ENCODE data around the gene RAD51B.

The RAD51B gene

DNA sequence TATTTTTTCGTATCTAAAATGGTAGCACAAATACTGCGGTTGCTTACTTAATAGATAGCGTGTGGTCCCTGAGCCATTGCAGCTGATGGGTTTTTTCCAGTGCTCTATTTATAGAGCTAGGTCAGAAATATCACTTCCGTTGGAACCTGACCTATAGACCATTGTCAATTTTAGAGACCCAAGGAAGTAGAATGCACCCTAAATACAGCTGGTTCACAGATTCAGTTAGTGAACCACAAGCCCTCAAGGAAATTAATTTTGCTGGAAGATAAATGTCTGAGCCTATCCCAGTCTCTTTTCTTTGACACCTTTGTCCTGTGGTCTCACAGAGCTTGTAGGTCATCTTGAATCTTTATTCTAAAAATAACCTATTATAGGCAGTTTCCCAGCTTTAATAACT lies 582.3 kb downstream of the RAD51B start:
- no peak for DNase-seq (ENCODE audit: low spot score)
- ChIA-PET CTCF (interaction anchor here (0.6 kb wide), 1 partner anchor 595 kb away, joined by 8 read pairs; no protein-coding TSS in a partner anchor), POLR2A (ENCODE audit: low non-redundant PET) (no interaction called here)
- no peak overlapping the region for H3K27ac ChIP-seq
- TF ChIP-seq, protein P1, sequence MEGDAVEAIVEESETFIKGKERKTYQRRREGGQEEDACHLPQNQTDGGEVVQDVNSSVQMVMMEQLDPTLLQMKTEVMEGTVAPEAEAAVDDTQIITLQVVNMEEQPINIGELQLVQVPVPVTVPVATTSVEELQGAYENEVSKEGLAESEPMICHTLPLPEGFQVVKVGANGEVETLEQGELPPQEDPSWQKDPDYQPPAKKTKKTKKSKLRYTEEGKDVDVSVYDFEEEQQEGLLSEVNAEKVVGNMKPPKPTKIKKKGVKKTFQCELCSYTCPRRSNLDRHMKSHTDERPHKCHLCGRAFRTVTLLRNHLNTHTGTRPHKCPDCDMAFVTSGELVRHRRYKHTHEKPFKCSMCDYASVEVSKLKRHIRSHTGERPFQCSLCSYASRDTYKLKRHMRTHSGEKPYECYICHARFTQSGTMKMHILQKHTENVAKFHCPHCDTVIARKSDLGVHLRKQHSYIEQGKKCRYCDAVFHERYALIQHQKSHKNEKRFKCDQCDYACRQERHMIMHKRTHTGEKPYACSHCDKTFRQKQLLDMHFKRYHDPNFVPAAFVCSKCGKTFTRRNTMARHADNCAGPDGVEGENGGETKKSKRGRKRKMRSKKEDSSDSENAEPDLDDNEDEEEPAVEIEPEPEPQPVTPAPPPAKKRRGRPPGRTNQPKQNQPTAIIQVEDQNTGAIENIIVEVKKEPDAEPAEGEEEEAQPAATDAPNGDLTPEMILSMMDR (conservative IDR thresholded peaks at IDR 0.05; ENCODE audit: low read depth) = no peak

DNA sequence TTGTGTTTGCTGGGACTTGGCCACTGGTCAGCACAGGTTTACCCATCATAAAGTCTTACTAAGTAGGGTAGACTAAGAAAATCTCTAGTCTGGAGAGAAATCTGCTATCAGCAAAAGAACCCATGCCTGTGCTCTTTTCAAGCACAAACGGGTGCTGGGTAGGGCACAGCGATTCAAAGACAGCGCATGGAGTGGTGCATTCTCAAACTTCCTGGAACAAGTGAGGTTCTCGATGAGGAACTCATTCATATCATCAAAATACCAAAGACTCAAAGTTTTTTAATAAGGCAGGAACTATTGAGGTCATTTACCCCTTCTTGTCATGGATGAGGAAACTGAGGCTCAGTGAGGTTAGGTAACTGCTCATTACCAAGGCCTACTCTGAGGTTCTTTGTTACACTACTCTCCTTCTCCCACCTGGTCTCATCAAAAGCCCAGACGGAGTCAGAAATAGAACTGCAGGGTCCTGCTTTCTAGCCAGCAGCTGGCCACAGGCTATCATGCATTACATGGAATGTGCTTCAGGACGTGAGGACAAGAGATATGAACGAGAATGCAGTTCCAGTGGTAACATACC lies 583.0 kb downstream of the RAD51B start:
- TF ChIP-seq, protein P1 (conservative IDR thresholded peaks at IDR 0.05; ENCODE audit: low read depth) = no peak
- POLR2A ChIA-PET (ENCODE audit: low non-redundant PET) = no interaction called here
- DNase-seq (ENCODE audit: low spot score) = no peak
- H3K27ac ChIP-seq = no peak overlapping the region
- CTCF ChIA-PET = interaction anchor here (0.7 kb wide), 1 partner anchor 24 kb away, joined by 3 read pairs; no protein-coding TSS in a partner anchor

DNA sequence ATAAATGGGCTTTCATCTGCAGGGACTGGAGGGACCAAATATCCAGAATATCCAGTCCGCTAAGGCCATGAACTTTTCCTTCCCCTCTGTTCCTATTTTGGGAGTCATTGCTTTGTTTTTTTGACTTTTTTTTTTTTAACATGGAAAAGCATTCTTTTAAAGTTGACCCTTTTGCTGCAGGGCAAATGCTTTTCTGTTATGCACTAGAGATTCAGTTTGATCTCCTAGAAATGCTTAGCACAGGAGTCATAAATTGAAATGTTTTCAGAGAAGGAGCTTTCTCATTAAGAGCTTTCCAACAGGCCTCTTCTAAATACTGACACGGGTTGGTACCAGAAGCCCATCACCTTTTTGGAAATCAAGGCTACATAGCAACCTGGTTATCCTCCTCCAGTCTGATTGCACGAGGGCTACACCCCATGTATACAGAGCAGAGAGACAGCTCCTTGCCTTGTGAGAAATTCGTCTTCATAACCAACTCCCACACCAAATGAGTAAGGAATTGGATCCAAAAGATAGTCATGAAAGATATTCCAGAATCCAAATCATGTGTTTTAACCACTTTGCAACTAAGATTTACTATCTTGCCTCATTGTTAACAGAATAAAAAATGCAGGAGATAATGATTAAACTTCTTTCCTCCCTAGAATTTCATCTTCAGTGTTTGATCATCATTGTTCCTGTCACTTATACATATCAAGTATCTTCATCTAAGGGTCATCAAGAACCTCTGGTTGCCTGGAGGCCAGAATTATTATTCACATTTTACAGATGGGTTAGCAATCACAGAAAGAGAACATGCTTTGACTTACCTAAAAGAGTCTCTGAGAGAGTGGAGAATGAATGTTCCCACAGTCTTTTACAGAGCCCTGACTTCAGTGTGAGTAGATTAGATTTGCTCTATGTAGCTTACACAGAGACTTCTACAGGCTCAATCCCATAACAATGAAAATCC lies 583.9 kb downstream of the RAD51B start:
- CTCF ChIA-PET = no interaction called here
- TF ChIP-seq, protein P1 (conservative IDR thresholded peaks at IDR 0.05; ENCODE audit: low read depth) = no peak
- POLR2A ChIA-PET (ENCODE audit: low non-redundant PET) = interaction anchor here (0.7 kb wide), 1 partner anchor 162 kb away, joined by 3 read pairs; no protein-coding TSS in a partner anchor
- no peak for DNase-seq (ENCODE audit: low spot score)
- no peak overlapping the region for H3K27ac ChIP-seq

DNA sequence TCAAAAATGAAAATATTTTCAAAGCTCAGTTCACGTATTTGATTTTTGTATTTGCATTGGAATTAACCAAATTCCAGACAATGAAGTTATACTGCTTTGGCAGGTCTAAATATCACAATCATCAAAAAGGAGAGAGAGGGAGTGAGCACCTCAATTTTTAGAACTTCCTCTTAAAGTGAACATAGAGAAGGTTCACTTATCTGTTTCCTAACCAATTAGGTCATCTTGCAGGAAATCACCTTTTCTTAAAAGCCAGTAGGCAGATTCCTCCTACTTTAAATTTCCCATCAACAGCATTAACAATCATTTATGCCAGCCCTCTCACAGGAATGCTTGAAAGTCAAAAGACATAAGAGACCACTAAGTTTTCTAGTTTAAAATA lies 584.6 kb downstream of the RAD51B start:
- no peak overlapping the region for H3K27ac ChIP-seq
- DNase-seq (ENCODE audit: low spot score) = no peak
- CTCF ChIA-PET = no interaction called here
- TF ChIP-seq, protein P1 (conservative IDR thresholded peaks at IDR 0.05; ENCODE audit: low read depth) = no peak
- POLR2A ChIA-PET (ENCODE audit: low non-redundant PET) = no interaction called here

DNA sequence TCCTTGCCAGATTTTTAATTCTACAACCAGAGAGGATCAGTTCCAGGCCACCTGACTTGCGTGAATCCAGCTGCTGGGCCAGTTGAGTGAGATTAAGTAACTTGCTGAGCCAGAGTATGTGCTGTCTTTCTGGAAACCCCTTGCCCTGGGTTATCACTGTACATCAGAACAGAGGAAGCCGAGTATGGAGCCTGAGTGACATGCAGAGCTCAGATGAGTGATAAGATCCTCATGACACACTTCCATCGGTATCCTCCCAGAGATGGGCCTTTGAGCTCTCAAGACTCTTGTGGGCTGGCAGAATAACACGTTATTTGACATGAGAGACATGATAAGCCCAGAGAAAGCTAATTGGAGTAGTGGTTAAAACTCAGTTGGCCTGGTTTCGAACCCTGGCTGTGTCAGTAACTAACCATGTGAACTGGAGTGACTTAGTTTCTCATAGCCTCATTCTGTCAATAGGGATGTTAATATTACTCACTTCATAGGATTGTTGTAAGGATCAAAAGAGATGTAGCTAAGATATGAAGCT lies 585.1 kb downstream of the RAD51B start:
- no peak for DNase-seq (ENCODE audit: low spot score)
- TF ChIP-seq, protein P1 (conservative IDR thresholded peaks at IDR 0.05; ENCODE audit: low read depth) = no peak
- POLR2A ChIA-PET (ENCODE audit: low non-redundant PET) = no interaction called here
- CTCF ChIA-PET = no interaction called here
- no peak overlapping the region for H3K27ac ChIP-seq

DNA sequence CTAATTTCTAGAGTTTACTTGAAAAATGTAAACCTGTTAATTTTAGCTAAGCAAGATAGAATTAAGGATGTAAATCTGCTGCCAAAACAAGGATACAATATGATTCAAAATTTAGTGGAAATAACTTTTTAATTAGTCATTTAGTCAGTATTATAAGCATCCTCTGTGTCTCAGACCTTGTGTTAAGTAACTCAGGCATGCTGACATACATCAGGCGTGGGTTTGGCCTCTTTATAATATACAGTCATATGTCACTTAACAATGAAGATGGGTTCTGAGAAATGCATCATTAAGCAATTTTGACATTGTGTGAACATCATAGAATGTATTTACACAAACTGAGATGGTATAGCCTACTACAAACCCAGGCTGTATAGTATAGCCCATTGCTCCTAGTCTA lies 586.4 kb downstream of the RAD51B start:
- POLR2A ChIA-PET (ENCODE audit: low non-redundant PET) = no interaction called here
- TF ChIP-seq, protein P1 (conservative IDR thresholded peaks at IDR 0.05; ENCODE audit: low read depth) = no peak
- CTCF ChIA-PET = no interaction called here
- no peak for DNase-seq (ENCODE audit: low spot score)
- no peak overlapping the region for H3K27ac ChIP-seq

All from RWPE1 (cell line).